Spleen (tissue), 7 donors: ENCODE results near the gene TNRC18.

Source experiments
- POLR2AphosphoS5 ChIP-seq, 3 donors: sonication (generic); formaldehyde crosslinking; IDR thresholded peaks; one replicate each; pipeline ENCODE4 v1.5.1; 2017; ENCODE audit warnings: antibody characterized with exemption in 3 of 3
- TF ChIP-seq, protein P1 (sequence below), 11 experiments: fragments of 200-600 bp in 7 of 11; fragments of 450-650 bp in 4 of 11; sonication (generic) in 4 of 11; IDR thresholded peaks in 8 of 11; conservative IDR thresholded peaks in 3 of 11; 1 replicate in 7 of 11; 2 replicates in 4 of 11; pipeline versions ENCODE4 v1.4.0 to v1.8.0; 2016 to 2021; ENCODE audit warnings: antibody characterized with exemption in 11 of 11, inconsistent platforms in 4 of 11, mild to moderate bottlenecking in 1 of 11
- donor health status: DM: no; HTN: no; CAD: no; lungs with moderate emphysema.
- donor health status: DM: no; HTN: no; CAD: no.
- donor health status: DM: no; HTN: no; CAD: no.

DNA sequence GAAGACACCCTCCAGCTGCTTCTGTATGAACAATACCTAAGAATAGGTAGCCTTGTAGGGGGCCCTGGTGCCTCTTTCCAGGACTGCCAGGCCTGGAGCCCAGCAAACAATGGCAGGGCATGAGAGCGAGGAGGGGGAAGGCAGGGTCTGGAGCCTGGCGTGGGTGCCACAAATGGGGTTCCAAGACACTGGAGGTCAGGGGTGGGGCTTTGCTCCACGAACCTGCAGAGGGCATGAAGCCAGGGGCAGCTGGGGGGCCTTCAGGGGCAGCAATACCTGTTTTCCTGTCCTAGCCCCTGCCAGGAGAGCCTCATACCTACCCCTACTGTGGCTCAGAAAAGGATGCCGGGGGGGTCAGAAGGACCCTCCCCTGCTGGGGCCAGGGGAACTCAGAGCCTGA is 79.3 kb downstream of the TNRC18 start:
- TF ChIP-seq, protein P1, sequence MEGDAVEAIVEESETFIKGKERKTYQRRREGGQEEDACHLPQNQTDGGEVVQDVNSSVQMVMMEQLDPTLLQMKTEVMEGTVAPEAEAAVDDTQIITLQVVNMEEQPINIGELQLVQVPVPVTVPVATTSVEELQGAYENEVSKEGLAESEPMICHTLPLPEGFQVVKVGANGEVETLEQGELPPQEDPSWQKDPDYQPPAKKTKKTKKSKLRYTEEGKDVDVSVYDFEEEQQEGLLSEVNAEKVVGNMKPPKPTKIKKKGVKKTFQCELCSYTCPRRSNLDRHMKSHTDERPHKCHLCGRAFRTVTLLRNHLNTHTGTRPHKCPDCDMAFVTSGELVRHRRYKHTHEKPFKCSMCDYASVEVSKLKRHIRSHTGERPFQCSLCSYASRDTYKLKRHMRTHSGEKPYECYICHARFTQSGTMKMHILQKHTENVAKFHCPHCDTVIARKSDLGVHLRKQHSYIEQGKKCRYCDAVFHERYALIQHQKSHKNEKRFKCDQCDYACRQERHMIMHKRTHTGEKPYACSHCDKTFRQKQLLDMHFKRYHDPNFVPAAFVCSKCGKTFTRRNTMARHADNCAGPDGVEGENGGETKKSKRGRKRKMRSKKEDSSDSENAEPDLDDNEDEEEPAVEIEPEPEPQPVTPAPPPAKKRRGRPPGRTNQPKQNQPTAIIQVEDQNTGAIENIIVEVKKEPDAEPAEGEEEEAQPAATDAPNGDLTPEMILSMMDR (IDR thresholded peaks at IDR 0.05 in 8 of 11, conservative IDR thresholded peaks at IDR 0.05 in 3 of 11): no peak
- no peak for TF ChIP-seq POLR2AphosphoS5 (IDR thresholded peaks at IDR 0.05)
